Activated CD4-positive, alpha-beta memory T cell treated with anti-CD3 and anti-CD28 coated beads for 36 hours (primary cell): ENCODE measurements around the gene DNASE1L1. TPM values are rescaled to one million over a fixed set of nuclear protein-coding genes. Genes with fewer than 3 reads are reported as not detected.

ENCODE experiments used
- CTCF ChIA-PET: fragments of 350-600 bp; sonication (Branson Sonifier 250); formaldehyde crosslinking; loops from one replicate; lab custom pipeline; 2021; ENCODE audit warnings: antibody characterized with exemption, inconsistent platforms; lab: Charles Lee
- POLR2A ChIA-PET: fragments of 350-600 bp; sonication (Branson Sonifier 250); formaldehyde crosslinking; loops from one replicate; lab custom pipeline; 2021; ENCODE audit warnings: antibody characterized with exemption; lab: Charles Lee
- DNase-seq: peaks from one replicate; pipeline ENCODE4 v3.0.0-alpha.2; 2020
- H3K27ac Mint-ChIP-seq: one replicate; pipeline ENCODE4 v1.8.0; 2021; ENCODE audit warnings: mixed read lengths
- H3K27me3 Mint-ChIP-seq: one replicate; pipeline ENCODE4 v1.8.0; 2021; ENCODE audit warnings: mixed read lengths
- H3K36me3 Mint-ChIP-seq: one replicate; pipeline ENCODE4 v1.8.0; 2021; ENCODE audit warnings: mixed read lengths
- H3K4me1 Mint-ChIP-seq: one replicate; pipeline ENCODE4 v1.8.0; 2021; ENCODE audit warnings: low read depth, mixed read lengths
- H3K4me3 Mint-ChIP-seq: one replicate; pipeline ENCODE4 v1.8.0; 2021; ENCODE audit warnings: mild to moderate bottlenecking, mixed read lengths
- H3K9me3 Mint-ChIP-seq: one replicate; pipeline ENCODE4 v1.8.0; 2021; ENCODE audit warnings: mixed read lengths
- intact Hi-C: fragments of 100-400 bp; cut with micrococcal nuclease; formaldehyde crosslinking; loops from one replicate; pipeline ENCODE4 v1.15.1; 2023
- total RNA-seq, 2 experiments: library from RNA; stranded (reverse); gene quantifications; one replicate each; pipeline ENCODE4 v1.2.3, GENCODE V29; 2021

The DNASE1L1 gene
- total RNA-seq, 2 experiments from 2014 or later, result 12.5 to 13.3 TPM

DNA sequence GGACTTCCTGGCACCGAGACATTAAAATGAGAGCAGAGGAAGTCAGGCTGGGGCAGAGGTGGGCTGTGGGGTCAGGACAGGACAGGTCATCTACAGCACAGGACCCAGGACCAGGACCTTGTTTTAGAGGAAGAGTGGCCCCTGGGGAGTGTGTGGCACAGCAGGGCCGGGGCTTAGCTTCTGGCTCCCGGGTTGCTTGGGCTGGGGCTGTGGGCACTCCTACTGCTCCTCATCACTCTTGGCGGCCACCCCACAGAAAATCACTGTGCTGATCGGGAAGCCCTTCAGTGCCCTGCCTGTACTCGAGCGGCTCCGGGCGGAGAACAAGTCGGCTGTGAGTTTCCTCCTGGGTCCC lies 11.3 kb upstream of the DNASE1L1 start:
- Mint-ChIP-seq H3K4me3 (no peak overlapping the region), H3K27ac (no peak overlapping the region), H3K9me3 (no peaks in the 10 kb centered on the region), H3K4me1 (no peaks in the 10 kb centered on the region), H3K27me3 (no peaks in the 10 kb centered on the region), H3K36me3 (peaks cover 2% of the 10 kb centered on the region)
- ChIA-PET CTCF (no interaction called here), POLR2A (interaction anchor here (0.8 kb wide), 1 partner anchor 22 kb away, joined by 3 read pairs; the partner anchor contains the start of gene RPL10)
- intact Hi-C loops, result no loop called here
- DNase-seq, result no peak

GRCh38 chrX:154419688-154420401 lies 10.8 kb upstream of the DNASE1L1 start:
- Mint-ChIP-seq H3K9me3 (no peaks in the 10 kb centered on the region), H3K4me1 (no peaks in the 10 kb centered on the region), H3K4me3 (no peak overlapping the region), H3K27me3 (no peaks in the 10 kb centered on the region), H3K36me3 (peaks cover 4% of the 10 kb centered on the region), H3K27ac (no peak overlapping the region)
- DNase-seq, result no peak
- POLR2A ChIA-PET, result interaction anchor here (1.1 kb wide), 1 partner anchor 7 kb away, joined by 3 read pairs; no protein-coding TSS in a partner anchor
- intact Hi-C loops, result no loop called here
- CTCF ChIA-PET, result no interaction called here

- H3K27me3 Mint-ChIP-seq, result no peaks in the 10 kb centered on the region
- peaks cover 4% of the 10 kb centered on the region for H3K36me3 Mint-ChIP-seq
- DNase-seq, result no peak
- H3K4me3 Mint-ChIP-seq, result no peak overlapping the region
- H3K9me3 Mint-ChIP-seq, result no peaks in the 10 kb centered on the region
- intact Hi-C loops, result no loop called here
- ChIA-PET POLR2A (interaction anchor here (1.1 kb wide), 1 partner anchor 8 kb away, joined by 3 read pairs; no protein-coding TSS in a partner anchor), CTCF (interaction anchor here (0.6 kb wide), 1 partner anchor 23 kb away, joined by 3 read pairs; no protein-coding TSS in a partner anchor)
- H3K27ac Mint-ChIP-seq, result no peak overlapping the region
- H3K4me1 Mint-ChIP-seq, result no peaks in the 10 kb centered on the region
Measured at GRCh38 chrX:154419189-154419588, 10.1 kb upstream of the DNASE1L1 start.

GRCh38 chrX:154417157-154417556 lies 8.1 kb upstream of the DNASE1L1 start:
- intact Hi-C loops, result no loop called here
- CTCF ChIA-PET, result no interaction called here

GRCh38 chrX:154413142-154413541 lies 4.1 kb upstream of the DNASE1L1 start:
- intact Hi-C loops, result no loop called here
- Mint-ChIP-seq H3K4me1 (peaks cover 16% of the 10 kb centered on the region), H3K27me3 (no peaks in the 10 kb centered on the region), H3K27ac (peak overlapping the region; percentile 80), H3K4me3 (no peak overlapping the region), H3K9me3 (no peaks in the 10 kb centered on the region), H3K36me3 (peaks cover 8% of the 10 kb centered on the region)
- POLR2A ChIA-PET, result interaction anchor here (1.8 to 2.8 kb wide), 2 partner anchors 13 to 74 kb away, joined by 4 to 35 read pairs; partner anchors contain the start of genes RPL10 and UBL4A
- DNase-seq, result no peak
- CTCF ChIA-PET, result interaction anchor here (1.7 to 1.8 kb wide), 2 partner anchors 14 kb away, joined by 3 to 8 read pairs; partner anchors contain the start of gene RPL10

More at GRCh38 chrX:154417157-154417556, 8.1 kb upstream of the DNASE1L1 start:
- POLR2A ChIA-PET, result interaction anchor here (0.6 kb wide), 1 partner anchor 108 kb away, joined by 3 read pairs; no protein-coding TSS in a partner anchor
- H3K4me1 Mint-ChIP-seq, result peaks cover 5% of the 10 kb centered on the region
- peaks cover 6% of the 10 kb centered on the region for H3K36me3 Mint-ChIP-seq
- no peak for DNase-seq
- H3K4me3 Mint-ChIP-seq, result no peak overlapping the region
- no peaks in the 10 kb centered on the region for H3K27me3 Mint-ChIP-seq
- H3K27ac Mint-ChIP-seq, result no peak overlapping the region
- H3K9me3 Mint-ChIP-seq, result no peaks in the 10 kb centered on the region

GRCh38 chrX:154412468-154412867 lies 3.4 kb upstream of the DNASE1L1 start:
- H3K27ac Mint-ChIP-seq, result peak overlapping the region; percentile 80
- intact Hi-C loops, result no loop called here
- peak overlapping the region; percentile 80 for H3K4me3 Mint-ChIP-seq
- ChIA-PET POLR2A (interaction anchor here (0.6 to 2.8 kb wide), 7 partner anchors 12 to 410 kb away, joined by 3 to 35 read pairs (median 4); partner anchors contain the start of genes ATP6AP1, RPL10 and UBL4A), CTCF (interaction anchor here (0.9 to 1.8 kb wide), 4 partner anchors 14 to 114 kb away, joined by 3 to 8 read pairs (median 3); partner anchors contain the start of gene RPL10)
- peaks cover 8% of the 10 kb centered on the region for H3K36me3 Mint-ChIP-seq
- peaks cover 16% of the 10 kb centered on the region for H3K4me1 Mint-ChIP-seq
- no peaks in the 10 kb centered on the region for H3K9me3 Mint-ChIP-seq
- H3K27me3 Mint-ChIP-seq, result no peaks in the 10 kb centered on the region
- DNase-seq, result peak; percentile 57

GRCh38 chrX:154411981-154412340 lies 2.9 kb upstream of the DNASE1L1 start:
- ChIA-PET CTCF (interaction anchor here (0.9 to 1.8 kb wide), 4 partner anchors 13 to 115 kb away, joined by 3 to 8 read pairs (median 3); partner anchors contain the start of gene RPL10), POLR2A (interaction anchor here (0.6 to 2.8 kb wide), 7 partner anchors 12 to 410 kb away, joined by 3 to 35 read pairs (median 4); partner anchors contain the start of genes ATP6AP1, RPL10 and UBL4A)
- Mint-ChIP-seq H3K4me1 (peaks cover 16% of the 10 kb centered on the region), H3K4me3 (peak overlapping the region; percentile 80), H3K27ac (peak overlapping the region; percentile 80), H3K27me3 (no peaks in the 10 kb centered on the region), H3K9me3 (no peaks in the 10 kb centered on the region), H3K36me3 (peaks cover 8% of the 10 kb centered on the region)
- DNase-seq, result peak; percentile 74
- intact Hi-C loops, result no loop called here

DNA sequence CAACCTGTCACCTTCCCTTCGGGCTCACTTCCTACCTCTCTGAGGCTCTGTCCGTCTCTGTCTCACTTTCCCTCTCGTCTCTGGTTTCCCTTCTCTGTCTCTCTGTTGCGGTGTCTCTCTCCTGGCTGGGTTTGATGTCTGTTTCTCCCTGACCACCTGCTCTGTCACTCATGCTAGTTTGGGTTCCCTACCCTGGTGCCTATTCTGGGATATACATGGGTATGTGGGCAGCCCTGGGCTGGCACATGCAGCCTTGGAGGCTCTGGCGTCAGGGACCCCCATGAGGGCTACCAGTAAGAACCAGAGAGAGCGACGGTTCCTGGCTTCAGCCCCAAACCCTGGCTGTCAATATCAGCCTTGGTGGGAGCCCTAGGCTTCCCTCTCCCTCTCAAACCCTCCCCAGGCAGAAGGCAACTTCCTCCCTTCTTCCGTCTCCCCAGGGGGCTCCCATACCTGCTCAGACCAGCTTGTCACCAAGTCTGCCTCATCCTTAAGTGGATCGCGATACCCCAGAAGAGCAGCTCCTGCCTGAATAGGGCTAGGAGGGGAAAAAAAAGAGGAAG lies 314 bp downstream of the DNASE1L1 start:
- ChIA-PET POLR2A (interaction anchor here (1.2 kb wide), 1 partner anchor 10 kb away, joined by 4 read pairs; no protein-coding TSS in a partner anchor), CTCF (no interaction called here)
- DNase-seq, result no peak
- Mint-ChIP-seq H3K27me3 (no peaks in the 10 kb centered on the region), H3K36me3 (peaks cover 6% of the 10 kb centered on the region), H3K27ac (no peak overlapping the region), H3K9me3 (no peaks in the 10 kb centered on the region), H3K4me3 (peak overlapping the region; percentile 52), H3K4me1 (peaks cover 16% of the 10 kb centered on the region)
- intact Hi-C loops, result no loop called here

DNA sequence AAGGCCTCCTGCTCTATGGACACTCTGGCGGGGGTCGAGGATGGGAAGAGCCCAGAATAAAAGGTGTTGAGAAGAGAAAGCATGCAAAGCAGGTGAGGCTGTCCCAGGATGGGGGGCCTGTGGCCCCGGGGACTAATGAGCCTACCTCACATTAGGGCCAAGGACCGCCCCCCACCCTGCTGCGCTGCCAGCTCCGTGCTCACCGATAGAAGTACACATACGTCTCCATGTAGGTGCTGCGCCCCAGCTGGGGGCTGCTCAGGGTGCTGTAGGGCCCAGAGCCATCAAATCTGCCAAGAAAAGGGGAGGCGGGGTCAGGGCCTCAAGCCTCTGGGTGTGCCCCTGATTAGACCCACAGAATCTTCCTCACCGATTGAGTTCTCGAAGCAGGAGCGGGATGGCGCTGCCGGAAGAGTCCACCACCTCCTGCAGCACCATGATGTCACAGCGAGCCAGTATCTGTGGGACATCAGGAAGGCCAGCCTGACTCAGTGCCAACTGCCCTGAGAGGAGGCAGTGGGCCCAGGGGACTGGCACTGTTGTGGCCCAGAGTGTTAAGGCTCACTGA lies 4.3 kb downstream of the DNASE1L1 start:
- H3K9me3 Mint-ChIP-seq, result no peaks in the 10 kb centered on the region
- intact Hi-C loops, result no loop called here
- H3K27me3 Mint-ChIP-seq, result no peaks in the 10 kb centered on the region
- CTCF ChIA-PET, result no interaction called here
- H3K36me3 Mint-ChIP-seq, result peaks cover 17% of the 10 kb centered on the region
- DNase-seq, result no peak
- no peak overlapping the region for H3K27ac Mint-ChIP-seq
- H3K4me3 Mint-ChIP-seq, result no peak overlapping the region
- POLR2A ChIA-PET, result no interaction called here
- H3K4me1 Mint-ChIP-seq, result peaks cover 13% of the 10 kb centered on the region

DNA sequence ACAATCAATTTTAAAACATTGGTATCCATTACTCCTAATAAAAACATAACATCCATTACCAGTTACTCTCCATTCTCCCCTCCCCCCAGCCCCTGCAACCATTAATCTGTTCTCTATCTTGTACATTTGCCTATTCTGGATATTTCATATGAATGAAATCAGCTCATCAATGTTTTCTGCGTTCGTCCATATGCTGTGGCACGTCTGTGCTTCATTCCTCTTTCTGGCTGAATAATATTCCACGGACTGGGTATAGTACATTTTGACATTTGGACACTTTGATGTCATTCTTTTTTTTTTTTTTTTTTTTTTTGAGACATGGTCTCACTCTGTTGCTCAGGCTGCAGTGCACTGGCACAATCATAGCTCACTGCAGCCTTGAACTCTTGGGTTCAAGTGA lies 5.2 kb downstream of the DNASE1L1 start:
- ChIA-PET CTCF (no interaction called here), POLR2A (no interaction called here)
- Mint-ChIP-seq H3K27me3 (no peaks in the 10 kb centered on the region), H3K27ac (no peak overlapping the region), H3K36me3 (peaks cover 24% of the 10 kb centered on the region), H3K4me1 (peaks cover 11% of the 10 kb centered on the region), H3K4me3 (no peak overlapping the region), H3K9me3 (no peaks in the 10 kb centered on the region)
- no peak for DNase-seq
- intact Hi-C loops, result no loop called here

DNA sequence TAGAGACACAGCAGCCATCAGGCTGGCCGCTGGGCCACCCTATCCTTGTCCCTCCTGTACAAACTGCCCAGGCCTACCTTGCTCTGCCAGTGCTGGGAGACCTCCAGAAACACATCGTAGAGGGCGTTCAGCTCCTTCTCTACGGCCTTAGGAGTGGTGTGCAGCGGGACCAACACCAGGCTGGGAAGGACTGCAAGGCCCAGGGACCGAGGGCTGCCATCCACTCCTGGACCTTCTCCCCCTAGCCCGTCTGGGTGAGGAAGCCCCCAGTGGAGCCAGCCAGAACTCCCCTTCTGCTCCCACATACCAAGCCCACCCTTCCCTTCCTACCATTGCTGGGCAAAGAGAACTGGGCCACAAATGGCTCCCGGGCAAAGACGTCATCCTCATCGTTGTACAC lies 5.9 kb downstream of the DNASE1L1 start:
- Mint-ChIP-seq H3K27me3 (no peaks in the 10 kb centered on the region), H3K27ac (no peak overlapping the region), H3K9me3 (no peaks in the 10 kb centered on the region), H3K4me3 (no peak overlapping the region), H3K4me1 (peaks cover 7% of the 10 kb centered on the region), H3K36me3 (peaks cover 31% of the 10 kb centered on the region)
- intact Hi-C loops, result no loop called here
- DNase-seq, result no peak
- ChIA-PET POLR2A (interaction anchor here (6.2 kb wide), 1 partner anchor 8 kb away, joined by 35 read pairs; the partner anchor contains the start of gene TAFAZZIN), CTCF (no interaction called here)
